PC-9 (cell line): ENCODE data around the gene EIF4E1B. TPM values are rescaled to one million over a fixed set of nuclear protein-coding genes. Genes with fewer than 3 reads are reported as not detected.

Experiments used
- Bru-seq: library from RNA; stranded (reverse); fragments of 400-500 nt; gene quantifications from one replicate; lab custom pipeline; 2021; lab: Mats Ljungman, UMichigan
- BruChase-seq, 2 experiments: library from RNA; stranded (reverse); fragments of 400-500 nt; gene quantifications; one replicate each; lab custom pipeline; 2021; lab: Mats Ljungman, UMichigan
- BruUV-seq: library from RNA; stranded (reverse); fragments of 400-500 nt; replicated peaks from 2 replicates; lab custom pipeline; 2021; lab: Mats Ljungman, UMichigan
- CTCF ChIA-PET: fragments of 300-600 bp; sonication (Branson Sonifier 250); formaldehyde crosslinking; loops from one replicate; lab custom pipeline; 2022; ENCODE audit warnings: antibody characterized with exemption; lab: Charles Lee
- POLR2A ChIA-PET: fragments of 300-600 bp; sonication (Branson Sonifier 250); formaldehyde crosslinking; loops from one replicate; lab custom pipeline; 2022; ENCODE audit warnings: antibody characterized with exemption; ENCODE audit not compliant: unreplicated experiment; lab: Charles Lee
- DNase-seq, 2 experiments: peaks; one replicate each; pipeline versions ENCODE4 v3.0.0 to v3.0.0-alpha.2; 2015 to 2022; ENCODE audit warnings: mixed read lengths in 1 of 2
- H2AFZ ChIP-seq: fragments of 200-600 bp; sonication (generic); 2 replicates; pipeline ENCODE4 v1.8.1; 2017; ENCODE audit warnings: antibody characterized with exemption
- H3F3A ChIP-seq: fragments of 200-600 bp; sonication (generic); 2 replicates; pipeline ENCODE4 v1.8.1; 2017; ENCODE audit warnings: antibody characterized with exemption, mild to moderate bottlenecking, low read depth; ENCODE audit not compliant: insufficient read depth
- H3K27ac ChIP-seq: fragments of 200-600 bp; sonication (generic); 2 replicates; pipeline ENCODE4 v1.6.1; 2016; ENCODE audit warnings: mixed run types
- H3K27me3 ChIP-seq: fragments of 200-600 bp; sonication (generic); 2 replicates; pipeline ENCODE4 v1.6.1; 2016; ENCODE audit warnings: low read depth, mixed run types; ENCODE audit not compliant: insufficient read depth
- H3K36me3 ChIP-seq: fragments of 200-600 bp; sonication (generic); 2 replicates; pipeline ENCODE4 v1.6.1; 2016; ENCODE audit warnings: low read depth, mixed run types
- H3K4me1 ChIP-seq: fragments of 200-600 bp; sonication (generic); replicated peaks from 2 replicates; pipeline ENCODE4 v1.6.1; 2016; ENCODE audit warnings: mixed run types; ENCODE audit not compliant: insufficient read depth
- H3K4me2 ChIP-seq: fragments of 200-600 bp; sonication (generic); 2 replicates; pipeline ENCODE4 v1.6.1; 2017; ENCODE audit warnings: mixed run types
- H3K4me3 ChIP-seq: fragments of 200-600 bp; sonication (generic); 2 replicates; pipeline ENCODE4 v1.6.1; 2016; ENCODE audit warnings: mixed run types
- H3K79me2 ChIP-seq: fragments of 200-600 bp; sonication (generic); 2 replicates; pipeline ENCODE4 v1.6.1; 2017; ENCODE audit warnings: low read depth, mixed run types
- H3K9me2 ChIP-seq: fragments of 200-600 bp; sonication (generic); 2 replicates; pipeline ENCODE4 v1.8.1; 2017; ENCODE audit warnings: mild to moderate bottlenecking; ENCODE audit not compliant: insufficient read depth
- H3K9me3 ChIP-seq: fragments of 200-600 bp; sonication (generic); 2 replicates; pipeline ENCODE4 v1.8.1; 2016; ENCODE audit warnings: low read depth; ENCODE audit not compliant: insufficient read depth
- H4K20me1 ChIP-seq: fragments of 200-600 bp; sonication (generic); 2 replicates; pipeline ENCODE4 v1.8.1; 2017; ENCODE audit not compliant: insufficient read depth
- EZH2 ChIP-seq: fragments of 200-600 bp; sonication (generic); IDR thresholded peaks from 2 replicates; pipeline ENCODE4 v1.8.0; 2017; ENCODE audit warnings: antibody characterized with exemption, low read depth
- intact Hi-C: fragments of 100-400 bp; cut with micrococcal nuclease; formaldehyde crosslinking; loops from one replicate; pipeline ENCODE4 v1.10.0; 2022; ENCODE audit not compliant: unreplicated experiment
- long read RNA-seq: library from polyadenylated mRNA; stranded (forward); transcript quantifications from one replicate; pipeline ENCODE4 v2.0.0, GENCODE V29; 2022
- total RNA-seq: library from RNA; stranded (reverse); gene quantifications from 2 replicates; pipeline ENCODE4 v1.2.3, GENCODE V29; 2021
- TF ChIP-seq, protein P1 (sequence below): fragments of 200-600 bp; sonication (generic); conservative IDR thresholded peaks from 2 replicates; pipeline ENCODE4 v1.6.1; 2017; ENCODE audit warnings: mixed run types, antibody characterized with exemption, mild to moderate bottlenecking, moderate library complexity

EIF4E1B gene, protein sequence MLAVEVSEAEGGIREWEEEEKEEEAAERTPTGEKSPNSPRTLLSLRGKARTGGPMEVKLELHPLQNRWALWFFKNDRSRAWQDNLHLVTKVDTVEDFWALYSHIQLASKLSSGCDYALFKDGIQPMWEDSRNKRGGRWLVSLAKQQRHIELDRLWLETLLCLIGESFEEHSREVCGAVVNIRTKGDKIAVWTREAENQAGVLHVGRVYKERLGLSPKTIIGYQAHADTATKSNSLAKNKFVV
- not detected in 2 replicates for total RNA-seq
- percentile 5 among the genes with signal in this experiment for Bru-seq, nascent RNA
- not detected for BruChase-seq, experiment 1, labeled RNA remaining after a 2-hour chase
- BruChase-seq, experiment 2, labeled RNA remaining after a 6-hour chase: percentile 5 among the genes with signal in this experiment
- long read RNA-seq: 0 reads

DNA sequence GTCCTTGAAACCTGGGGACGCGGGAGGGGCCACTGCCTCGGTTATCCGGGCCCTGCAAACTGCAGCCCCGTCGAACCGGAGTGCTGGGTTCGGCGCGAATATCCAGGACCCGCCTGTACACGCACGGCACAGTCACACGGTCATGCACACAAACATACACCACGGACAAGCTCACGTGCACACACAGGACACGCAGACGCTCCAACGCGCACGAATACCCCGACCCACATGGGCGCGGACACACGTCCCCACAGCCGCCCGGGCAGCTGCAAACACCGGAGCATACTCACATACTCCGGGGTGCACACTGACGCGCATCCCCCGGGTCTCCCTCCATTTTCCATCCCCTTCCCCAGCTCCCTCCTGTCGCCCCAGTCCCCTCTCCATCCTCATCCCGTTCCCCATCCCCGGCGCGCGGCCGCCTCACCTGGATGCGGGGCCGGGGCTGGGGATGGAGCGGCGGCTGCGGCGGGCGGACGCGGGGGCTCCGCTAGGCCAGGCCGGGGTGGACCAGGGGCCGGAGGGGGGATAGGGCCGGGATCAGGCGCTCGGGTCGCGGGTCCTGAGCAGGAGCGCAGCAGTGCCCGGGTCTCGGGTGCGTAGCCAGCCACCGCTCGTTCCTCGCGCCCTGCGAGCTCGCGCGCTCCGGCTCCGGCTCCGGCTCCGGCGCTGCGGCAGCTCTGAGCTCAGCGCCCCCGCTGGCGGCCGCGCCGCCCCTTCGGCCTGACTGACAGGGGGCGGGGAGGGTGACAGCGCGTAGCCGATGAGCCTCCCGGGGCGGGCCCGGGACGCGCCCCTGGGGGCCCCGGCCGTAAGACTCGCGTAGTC is at the start of gene EIF4E1B, which contains the start of gene SNCB:
EIF4E1B (plus strand) TSS at position 823 of the 828 bp plus-strand sequence. CDS start 12,113 bp downstream, outside the sequence.
SNCB (minus strand) TSS at position 682 of the 828 bp plus-strand sequence. CDS start 880 bp downstream, outside the sequence.
- no peaks in the 10 kb centered on the region for H3K79me2 ChIP-seq
- no peaks in the 10 kb centered on the region for H3K4me1 ChIP-seq
- POLR2A ChIA-PET: no interaction called here
- peak within 1 kb of the TSS; percentile 40; the same call in 1 of the 2 replicates for H3K4me3 ChIP-seq
- CTCF ChIA-PET: interaction anchor here (0.6 kb wide), 1 partner anchor 44 kb away, joined by 3 read pairs; no protein-coding TSS in a partner anchor
- peaks cover 38% of the 10 kb centered on the region for H3K27me3 ChIP-seq
- TF ChIP-seq EZH2: no peak
- TF ChIP-seq, protein P1, sequence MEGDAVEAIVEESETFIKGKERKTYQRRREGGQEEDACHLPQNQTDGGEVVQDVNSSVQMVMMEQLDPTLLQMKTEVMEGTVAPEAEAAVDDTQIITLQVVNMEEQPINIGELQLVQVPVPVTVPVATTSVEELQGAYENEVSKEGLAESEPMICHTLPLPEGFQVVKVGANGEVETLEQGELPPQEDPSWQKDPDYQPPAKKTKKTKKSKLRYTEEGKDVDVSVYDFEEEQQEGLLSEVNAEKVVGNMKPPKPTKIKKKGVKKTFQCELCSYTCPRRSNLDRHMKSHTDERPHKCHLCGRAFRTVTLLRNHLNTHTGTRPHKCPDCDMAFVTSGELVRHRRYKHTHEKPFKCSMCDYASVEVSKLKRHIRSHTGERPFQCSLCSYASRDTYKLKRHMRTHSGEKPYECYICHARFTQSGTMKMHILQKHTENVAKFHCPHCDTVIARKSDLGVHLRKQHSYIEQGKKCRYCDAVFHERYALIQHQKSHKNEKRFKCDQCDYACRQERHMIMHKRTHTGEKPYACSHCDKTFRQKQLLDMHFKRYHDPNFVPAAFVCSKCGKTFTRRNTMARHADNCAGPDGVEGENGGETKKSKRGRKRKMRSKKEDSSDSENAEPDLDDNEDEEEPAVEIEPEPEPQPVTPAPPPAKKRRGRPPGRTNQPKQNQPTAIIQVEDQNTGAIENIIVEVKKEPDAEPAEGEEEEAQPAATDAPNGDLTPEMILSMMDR: no peak
- BruUV-seq: no TSS peak
- no peak within 1 kb of the TSS for H2AFZ ChIP-seq
- DNase-seq: peak in 1 of 2 experiments; percentile 39
- H3K36me3 ChIP-seq: no peaks in the 10 kb centered on the region
- H3K9me3 ChIP-seq: no peaks in the 10 kb centered on the region
- H3K9me2 ChIP-seq: no peaks in the 10 kb centered on the region
- peak within 1 kb of the TSS; percentile 67 for H3K4me2 ChIP-seq
- intact Hi-C loops: no loop called here
- H3F3A ChIP-seq: 0 out of 2 replicates have a peak, but pooled peaks cover 3% of the 10 kb centered on the region
- H4K20me1 ChIP-seq: no peaks in the 10 kb centered on the region
- H3K27ac ChIP-seq: no peak within 1 kb of the TSS

- 0 out of 2 replicates have a peak, but pooled peaks cover 4% of the 10 kb centered on the region for H3K4me1 ChIP-seq
- peaks cover 5% of the 10 kb centered on the region; the same call in 1 of the 2 replicates for H3F3A ChIP-seq
- no peaks in the 10 kb centered on the region for H4K20me1 ChIP-seq
- ChIA-PET POLR2A (no interaction called here), CTCF (no interaction called here)
- H3K79me2 ChIP-seq: no peaks in the 10 kb centered on the region
- H3K9me2 ChIP-seq: no peaks in the 10 kb centered on the region
- no TSS peak for BruUV-seq
- no peak overlapping the region for H3K4me3 ChIP-seq
- no peak overlapping the region for H3K4me2 ChIP-seq
- TF ChIP-seq, protein P1: no peak
- TF ChIP-seq EZH2: no peak
- intact Hi-C loops: no loop called here
- no peak overlapping the region for H2AFZ ChIP-seq
- no peaks in the 10 kb centered on the region; the same call in 1 of the 2 replicates for H3K27me3 ChIP-seq
- DNase-seq: no peak
- no peaks in the 10 kb centered on the region for H3K36me3 ChIP-seq
- no peaks in the 10 kb centered on the region; the same call in 1 of the 2 replicates for H3K9me3 ChIP-seq
- H3K27ac ChIP-seq: no peak overlapping the region
These were observed 49.1 kb upstream of the EIF4E1B start for GRCh38 chr5:176581361-176581760.

- ChIA-PET CTCF (no interaction called here), POLR2A (no interaction called here)
- no peak overlapping the region for H3K4me2 ChIP-seq
- H3K36me3 ChIP-seq: no peaks in the 10 kb centered on the region
- peaks cover 5% of the 10 kb centered on the region; the same call in 1 of the 2 replicates for H3F3A ChIP-seq
- H3K9me3 ChIP-seq: no peaks in the 10 kb centered on the region; the same call in 1 of the 2 replicates
- DNase-seq: no peak
- H4K20me1 ChIP-seq: no peaks in the 10 kb centered on the region
- H3K4me3 ChIP-seq: no peak overlapping the region
- no peaks in the 10 kb centered on the region for H3K9me2 ChIP-seq
- H3K4me1 ChIP-seq: 0 out of 2 replicates have a peak, but pooled peaks cover 2% of the 10 kb centered on the region
- intact Hi-C loops: no loop called here
- H3K79me2 ChIP-seq: no peaks in the 10 kb centered on the region
- H3K27ac ChIP-seq: no peak overlapping the region
- no peak overlapping the region for H2AFZ ChIP-seq
- no peaks in the 10 kb centered on the region; the same call in 1 of the 2 replicates for H3K27me3 ChIP-seq
- BruUV-seq: no TSS peak
- no peak for TF ChIP-seq EZH2
- TF ChIP-seq, protein P1: no peak
These were observed 47.4 kb upstream of the EIF4E1B start for GRCh38 chr5:176583076-176583475.
